Purkinje cell (primary cell): ENCODE measurements around the gene HGS. TPM values are rescaled to one million over a fixed set of nuclear protein-coding genes. Genes with fewer than 3 reads are reported as not detected.

ENCODE experiments used
- polyA plus RNA-seq: library from polyadenylated mRNA; unstranded; fragments of >200 nt; fragmentation: Nextera tagmentation; gene quantifications from 2 replicates; pipeline ENCODE4 v1.2.1, GENCODE V29; 2014

Gene HGS
- polyA plus RNA-seq = 6.0 and 6.1 TPM in 2 replicates

GRCh38 chr17:81683584-81684441, at the start of gene HGS, which contains the start of gene ARL16:
HGS (plus strand) TSS chr17:81684011; CDS start chr17:81684067, 56 bp downstream.
ARL16 (minus strand) TSS chr17:81683797; CDS start chr17:81683753, 44 bp downstream.

GRCh38 chr17:81636505-81637288, 47.1 kb upstream of the HGS start, which contains the start of the genes NPLOC4 and TSPAN10:
NPLOC4 (minus strand) TSS chr17:81637112; CDS start chr17:81636930, 182 bp downstream.
TSPAN10 (plus strand) TSS chr17:81637196; CDS start chr17:81642413, 5,217 bp downstream.

GRCh38 chr17:81656118-81656743, 27.6 kb upstream of the HGS start, which contains the start of gene PDE6G:
PDE6G (minus strand) TSS chr17:81656542; CDS start chr17:81653305, 3,237 bp downstream.

DNA sequence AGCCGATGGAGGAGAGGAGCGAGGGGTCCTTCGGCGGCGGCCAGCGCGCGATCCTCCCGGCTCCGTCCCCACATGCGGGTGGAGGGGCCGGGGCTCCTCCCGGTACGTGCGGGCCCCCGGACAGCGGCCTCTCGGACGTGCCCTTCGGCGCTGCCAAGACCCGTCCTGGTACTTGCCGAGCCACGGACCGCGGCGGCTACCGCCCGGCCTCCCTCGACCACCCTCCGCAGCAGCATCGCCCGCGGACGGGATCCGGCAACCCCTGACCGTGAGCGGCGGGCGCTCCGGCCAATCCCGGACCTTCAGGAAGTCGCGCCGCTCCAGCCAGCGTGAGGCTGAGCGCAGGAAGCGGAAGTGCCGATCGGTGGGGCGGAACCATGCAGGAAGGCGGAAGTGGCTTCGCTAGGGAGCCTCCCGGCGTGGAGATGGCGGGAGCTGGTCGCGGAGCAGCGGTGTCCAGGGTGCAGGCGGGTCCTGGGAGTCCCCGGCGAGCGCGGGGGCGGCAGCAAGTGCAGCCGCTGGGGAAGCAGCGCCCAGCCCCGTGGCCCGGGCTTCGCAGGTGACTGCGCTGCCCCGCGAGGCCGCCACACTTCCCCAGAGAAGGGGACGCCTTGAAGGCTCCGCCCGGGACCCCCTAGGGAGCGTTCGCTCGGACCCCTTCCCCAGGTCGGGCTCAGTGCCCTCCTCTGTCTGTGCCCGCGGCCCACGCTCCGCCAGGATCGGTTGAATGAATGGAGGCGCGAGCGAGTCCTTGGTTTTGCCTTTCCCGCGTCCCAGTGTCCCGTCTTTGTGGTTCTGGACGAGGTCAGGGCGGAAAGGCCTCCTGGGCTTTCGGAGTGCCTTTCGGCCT, 17.2 kb upstream of the HGS start, which contains the start of the genes CCDC137 and OXLD1:
Gene CCDC137 (plus strand): TSS at position 396 of the 850 bp plus-strand sequence. CDS start 30 bp downstream, at position 426.
Gene OXLD1 (minus strand): TSS at position 264 of the 850 bp plus-strand sequence. CDS start 28 bp downstream, at position 236.

DNA sequence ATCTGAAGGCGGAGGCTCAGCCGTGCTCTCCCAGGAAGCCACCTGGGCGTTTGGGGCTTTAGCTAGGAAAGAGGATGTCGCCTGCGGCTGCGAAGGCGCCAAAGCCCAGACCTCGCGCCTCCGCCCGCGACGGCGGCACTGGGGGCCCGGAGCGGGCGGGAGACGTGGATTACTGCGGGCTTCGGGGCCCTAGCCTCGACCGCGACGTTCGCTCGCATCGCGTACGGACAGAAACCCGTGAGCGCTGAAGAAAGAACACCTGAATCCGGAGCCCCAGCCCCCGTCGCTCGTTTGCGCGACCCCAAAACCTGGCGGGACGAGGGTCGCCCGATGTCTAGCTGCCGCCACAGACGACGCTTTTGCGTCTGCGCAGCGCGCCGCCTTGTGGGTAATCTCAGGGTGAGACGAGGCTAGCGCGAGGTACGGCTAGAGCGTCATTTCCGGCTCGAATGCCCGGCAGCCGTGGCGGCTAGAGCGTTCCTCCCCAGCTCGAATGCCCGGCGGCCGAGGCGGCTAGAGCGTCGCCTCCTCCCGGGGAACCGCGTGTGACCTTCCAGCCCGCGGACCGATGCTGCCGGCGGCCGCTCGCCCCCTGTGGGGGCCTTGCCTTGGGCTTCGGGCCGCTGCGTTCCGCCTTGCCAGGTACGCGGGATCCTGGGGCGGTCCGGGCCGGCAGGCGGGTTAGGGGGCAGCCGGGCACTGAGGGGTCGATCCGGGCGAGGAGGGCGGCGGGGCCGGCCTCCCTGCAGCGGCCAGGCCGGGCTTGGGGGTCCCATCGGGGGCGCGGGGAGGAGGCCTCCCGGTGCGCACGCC, 19.3 kb downstream of the HGS start, which contains the start of gene MRPL12:
Gene MRPL12 (plus strand): TSS at position 434 of the 813 bp plus-strand sequence. CDS start 135 bp downstream, at position 569.

DNA sequence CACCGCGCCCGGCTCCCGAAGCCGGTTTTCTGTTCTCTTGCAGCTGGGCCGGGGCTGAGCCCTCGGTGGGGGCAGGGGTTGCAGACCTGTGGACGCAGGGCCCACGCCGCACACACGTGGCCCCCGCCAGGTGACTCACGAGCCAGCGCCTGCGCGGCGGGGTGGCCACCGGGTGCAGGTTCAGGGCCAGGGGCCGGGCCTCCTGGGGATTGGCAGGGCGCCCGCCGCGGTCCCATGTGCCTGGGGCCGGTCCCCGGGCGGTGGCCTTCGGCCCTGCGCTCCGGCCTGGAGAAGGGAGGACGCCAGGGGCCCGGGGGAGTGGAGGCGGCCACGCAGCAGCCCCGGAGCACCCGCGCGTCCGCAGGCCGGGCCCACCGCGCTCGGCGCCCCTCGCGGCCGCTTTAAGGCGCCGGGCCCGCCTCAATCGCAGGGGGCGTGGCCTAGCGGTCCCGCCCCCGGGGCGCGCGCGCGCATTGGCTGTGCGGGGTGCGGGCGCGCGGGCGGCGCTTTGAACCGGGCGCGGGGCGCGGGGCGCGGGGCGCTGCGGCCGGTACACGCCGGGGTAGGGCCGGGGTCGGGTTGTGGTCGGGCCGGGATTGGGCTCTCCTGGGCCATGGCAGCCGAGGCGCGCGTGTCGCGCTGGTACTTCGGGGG, 28.1 kb downstream of the HGS start, which contains the start of gene SLC25A10:
Gene SLC25A10 (plus strand): TSS at position 471 of the 654 bp plus-strand sequence. CDS start 143 bp downstream, at position 614.

Other genes starting within 250 kb of the HGS start
- 738 and 768 TPM in 2 replicates for gene ACTG1, start 171.2 kb upstream of the HGS start, polyA plus RNA-seq
- gene FSCN2, start 155.6 kb upstream of the HGS start, polyA plus RNA-seq = not detected in 2 replicates
- 0.07 and 0.28 TPM in 2 replicates for gene FAAP100, start 131.7 kb upstream of the HGS start, polyA plus RNA-seq
- 3.6 and 4.5 TPM in 2 replicates for gene NPLOC4, start 46.9 kb upstream of the HGS start, polyA plus RNA-seq
- gene TSPAN10, start 46.8 kb upstream of the HGS start, polyA plus RNA-seq = 0.94 and 1.5 TPM in 2 replicates
- gene PDE6G, start 27.5 kb upstream of the HGS start, polyA plus RNA-seq = not detected in 2 replicates
- 5.8 and 21.7 TPM in 2 replicates for gene OXLD1, start 17.4 kb upstream of the HGS start, polyA plus RNA-seq
- 2.8 and 4.6 TPM in 2 replicates for gene CCDC137, start 17.3 kb upstream of the HGS start, polyA plus RNA-seq
- gene ARL16, start 214 bp upstream of the HGS start, polyA plus RNA-seq = 43.8 and 47.4 TPM in 2 replicates
- gene MRPL12, start 19.4 kb downstream of the HGS start, polyA plus RNA-seq = 2.6 and 10.2 TPM in 2 replicates
- 0.13 TPM in 1 of 2 replicates, not detected in the other for gene SLC25A10, start 28.3 kb downstream of the HGS start, polyA plus RNA-seq
- not detected in 2 replicates for gene GCGR, start 120.1 kb downstream of the HGS start, polyA plus RNA-seq
- gene MCRIP1, start 149.3 kb downstream of the HGS start, polyA plus RNA-seq = 15.2 TPM in 2 replicates
- not detected in 2 replicates for gene PPP1R27, start 151.0 kb downstream of the HGS start, polyA plus RNA-seq
- 16.9 and 26.2 TPM in 2 replicates for gene P4HB, start 176.5 kb downstream of the HGS start, polyA plus RNA-seq
- gene ARHGDIA, start 187.3 kb downstream of the HGS start, polyA plus RNA-seq = 17.8 and 18.9 TPM in 2 replicates
- 2.3 and 3.9 TPM in 2 replicates for gene ALYREF, start 207.6 kb downstream of the HGS start, polyA plus RNA-seq
- 151 and 201 TPM in 2 replicates for gene ANAPC11, start 207.7 kb downstream of the HGS start, polyA plus RNA-seq
- not detected in 2 replicates for gene NPB, start 218.2 kb downstream of the HGS start, polyA plus RNA-seq
- gene PCYT2, start 227.4 kb downstream of the HGS start, polyA plus RNA-seq = 1.5 and 1.6 TPM in 2 replicates
- gene SIRT7, start 234.2 kb downstream of the HGS start, polyA plus RNA-seq = 2.1 and 2.4 TPM in 2 replicates
- gene MAFG, start 243.7 kb downstream of the HGS start, polyA plus RNA-seq = 3.9 and 7.6 TPM in 2 replicates